Measurements from ENCODE around the gene GPNMB. TPM values are rescaled to one million over a fixed set of nuclear protein-coding genes. Genes with fewer than 3 reads are reported as not detected.

GPNMB gene
- total RNA-seq, 2 experiments from 2014 or later: 0.42 to 0.66 TPM

GRCh38 chr7:23275912-23276311 is 29.3 kb downstream of the GPNMB start:
- Mint-ChIP-seq H3K27ac (no peak overlapping the region), H3K36me3 (ENCODE audit: low read depth) (no peaks in the 10 kb centered on the region), H3K9me3 (ENCODE audit: low read depth) (no peaks in the 10 kb centered on the region), H3K4me3 (no peak overlapping the region), H3K27me3 (peaks cover 2% of the 10 kb centered on the region), H3K4me1 (peaks cover 8% of the 10 kb centered on the region)
- ChIA-PET POLR2A (no interaction called here), CTCF (interaction anchor here (0.6 to 2.0 kb wide), 8 partner anchors 13 to 253 kb away, joined by 3 to 7 read pairs (median 4); no protein-coding TSS in a partner anchor)
- intact Hi-C loops (cut with DNase I, micrococcal nuclease): loop anchor here in 1 of 2 experiments (2.0 to 5.0 kb wide), 2 partner anchors 81 to 256 kb away; partner anchors contain the start of gene TRA2A
- ATAC-seq (no peak), DNase-seq (no peak)

DNA sequence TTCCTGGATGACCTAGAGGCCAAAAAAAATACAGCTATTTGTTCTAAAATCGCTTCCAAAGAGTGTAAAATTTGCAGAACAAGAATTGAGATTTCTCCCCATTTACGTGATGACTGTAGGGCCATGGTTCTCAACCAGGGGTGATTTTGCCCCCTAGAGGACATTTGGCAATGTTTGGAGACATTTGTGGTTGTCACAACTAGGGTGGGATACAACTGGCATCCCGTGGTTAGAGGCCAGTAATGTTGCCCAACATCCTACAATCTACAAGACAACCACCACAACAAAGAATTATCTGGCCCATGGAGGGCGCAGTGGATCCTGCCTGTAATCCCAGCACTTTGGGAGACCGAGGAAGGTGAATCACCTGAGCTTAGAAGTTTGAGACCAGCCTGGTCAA is 29.8 kb downstream of the GPNMB start:
- H3K36me3 Mint-ChIP-seq (ENCODE audit: low read depth): no peaks in the 10 kb centered on the region
- DNase-seq: no peak
- H3K27me3 Mint-ChIP-seq: peaks cover 2% of the 10 kb centered on the region
- H3K9me3 Mint-ChIP-seq (ENCODE audit: low read depth): no peaks in the 10 kb centered on the region
- intact Hi-C loops (cut with DNase I, micrococcal nuclease): loop anchor here in 1 of 2 experiments (2.0 to 5.0 kb wide), 2 partner anchors 80 to 256 kb away; partner anchors contain the start of gene TRA2A
- CTCF ChIA-PET: interaction anchor here (0.9 to 2.0 kb wide), 7 partner anchors 13 to 253 kb away, joined by 3 to 7 read pairs (median 3); no protein-coding TSS in a partner anchor
- no peak overlapping the region for H3K27ac Mint-ChIP-seq
- peaks cover 8% of the 10 kb centered on the region for H3K4me1 Mint-ChIP-seq
- POLR2A ChIA-PET: no interaction called here
- no peak for ATAC-seq
- no peak overlapping the region for H3K4me3 Mint-ChIP-seq

DNA sequence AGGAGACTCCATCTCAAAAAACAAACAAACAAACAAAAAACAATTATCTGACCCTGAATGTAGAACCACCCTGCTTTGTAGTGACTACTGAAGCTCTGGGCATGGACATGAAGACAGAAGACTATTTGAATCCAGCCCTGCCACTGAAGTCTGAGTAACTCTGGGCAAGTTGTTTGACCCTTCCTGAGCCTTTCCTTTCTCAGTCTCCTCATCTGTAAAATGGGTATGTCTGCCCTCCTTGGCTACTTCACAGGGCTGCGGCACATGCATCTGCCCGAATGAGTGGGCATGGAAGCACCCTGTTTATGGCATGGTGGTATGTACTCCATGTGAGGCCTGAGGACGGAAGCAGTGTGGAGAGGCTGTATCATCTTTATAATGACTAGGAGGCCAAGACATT is 30.4 kb downstream of the GPNMB start:
- no peak overlapping the region for H3K27ac Mint-ChIP-seq
- ChIA-PET POLR2A (no interaction called here), CTCF (interaction anchor here (0.6 to 2.6 kb wide), 8 partner anchors 10 to 283 kb away, joined by 3 to 11 read pairs (median 4); no protein-coding TSS in a partner anchor)
- peaks cover 8% of the 10 kb centered on the region for H3K4me1 Mint-ChIP-seq
- H3K27me3 Mint-ChIP-seq: peaks cover 2% of the 10 kb centered on the region
- no peaks in the 10 kb centered on the region for H3K9me3 Mint-ChIP-seq (ENCODE audit: low read depth)
- H3K36me3 Mint-ChIP-seq (ENCODE audit: low read depth): no peaks in the 10 kb centered on the region
- DNase-seq (no peak), ATAC-seq (no peak)
- no peak overlapping the region for H3K4me3 Mint-ChIP-seq
- intact Hi-C loops (cut with DNase I, micrococcal nuclease): loop anchor here (1.0 to 5.0 kb wide), 5 partner anchors 22 to 270 kb away; partner anchors contain the start of genes MALSU1 (in 1 of the 2) and TRA2A (in 1 of the 2)

DNA sequence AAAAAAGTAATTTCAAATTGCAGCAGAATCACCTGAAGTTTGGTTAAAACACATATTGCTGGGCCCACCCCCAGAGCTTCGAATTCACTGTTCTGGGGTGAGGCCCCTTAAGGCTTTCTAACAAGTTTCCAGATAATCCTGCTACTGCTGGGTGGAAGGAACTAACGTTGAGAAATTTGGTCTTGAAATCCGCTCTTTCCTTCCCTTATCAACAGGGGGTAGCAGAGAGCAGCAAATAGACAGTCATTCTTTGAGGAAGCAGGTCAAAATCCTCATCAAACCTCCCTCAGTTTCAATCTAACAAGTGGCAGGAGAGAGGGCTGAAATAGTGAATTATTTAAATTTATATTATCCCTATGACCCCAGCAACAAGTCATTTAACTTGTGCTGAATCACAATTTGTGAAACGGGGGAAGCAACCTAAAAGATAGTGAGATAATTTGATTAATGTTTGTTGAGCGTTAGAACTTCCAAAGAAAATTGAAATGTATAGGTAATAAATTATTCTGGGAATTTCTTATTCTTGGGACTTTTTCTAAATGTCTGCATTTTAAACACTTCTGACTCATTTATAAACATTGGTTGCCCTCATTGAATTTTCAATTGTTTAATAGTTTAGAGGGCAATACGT is 30.9 kb downstream of the GPNMB start:
- H3K9me3 Mint-ChIP-seq (ENCODE audit: low read depth): no peaks in the 10 kb centered on the region
- peak; percentile 35 for DNase-seq
- H3K27ac Mint-ChIP-seq: no peak overlapping the region
- ChIA-PET POLR2A (no interaction called here), CTCF (interaction anchor here (0.6 to 2.6 kb wide), 13 partner anchors 9 to 432 kb away, joined by 3 to 11 read pairs (median 4); no protein-coding TSS in a partner anchor)
- intact Hi-C loops (cut with DNase I, micrococcal nuclease): loop anchor here (1.0 to 5.0 kb wide), 5 partner anchors 22 to 270 kb away; partner anchors contain the start of genes MALSU1 (in 1 of the 2) and TRA2A (in 1 of the 2)
- peaks cover 8% of the 10 kb centered on the region for H3K4me1 Mint-ChIP-seq
- H3K4me3 Mint-ChIP-seq: no peak overlapping the region
- H3K27me3 Mint-ChIP-seq: no peaks in the 10 kb centered on the region
- no peaks in the 10 kb centered on the region for H3K36me3 Mint-ChIP-seq (ENCODE audit: low read depth)
- ATAC-seq: peak; percentile 58

DNA sequence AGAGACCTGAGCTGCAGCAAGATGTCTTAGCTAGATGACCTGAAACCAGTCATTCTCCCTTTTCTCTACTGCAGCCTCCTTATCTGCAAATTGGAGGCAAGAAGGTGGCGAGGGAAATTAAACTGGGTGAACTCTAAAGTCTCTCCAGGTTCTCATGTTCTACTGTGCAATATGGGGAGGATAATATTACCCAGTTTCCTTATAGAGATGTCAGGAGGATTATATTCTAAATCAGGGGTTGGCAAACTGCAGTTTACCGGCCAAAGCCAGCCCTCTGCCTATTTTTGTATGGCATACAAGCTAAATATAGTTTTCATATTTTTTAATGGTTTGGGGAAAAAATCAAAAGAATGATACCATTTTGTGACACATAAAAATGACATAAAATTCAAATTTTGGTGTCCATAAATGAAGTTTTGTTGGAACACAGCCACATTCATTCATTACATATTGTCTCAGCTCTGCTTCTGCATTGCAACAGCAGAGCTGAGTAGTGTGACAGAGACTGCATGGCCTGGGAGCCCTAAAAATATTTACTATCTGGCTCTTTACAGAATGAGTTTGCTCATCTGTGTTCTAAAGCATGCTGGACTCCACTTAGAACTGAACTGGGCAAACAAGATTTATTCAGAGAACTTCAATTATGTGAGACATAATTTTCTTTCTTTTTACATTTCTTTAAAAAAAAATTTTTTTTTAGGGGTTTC is 33.4 kb downstream of the GPNMB start:
- Mint-ChIP-seq H3K27ac (no peak overlapping the region), H3K4me3 (no peak overlapping the region), H3K27me3 (no peaks in the 10 kb centered on the region), H3K4me1 (peaks cover 3% of the 10 kb centered on the region), H3K36me3 (ENCODE audit: low read depth) (no peaks in the 10 kb centered on the region), H3K9me3 (ENCODE audit: low read depth) (no peaks in the 10 kb centered on the region)
- DNase-seq (no peak), ATAC-seq (no peak)
- ChIA-PET CTCF (interaction anchor here (0.8 to 2.2 kb wide), 8 partner anchors 10 to 267 kb away, joined by 3 to 7 read pairs (median 4); no protein-coding TSS in a partner anchor), POLR2A (interaction anchor here (0.6 kb wide), 1 partner anchor 210 kb away, joined by 3 read pairs; no protein-coding TSS in a partner anchor)
- intact Hi-C loops (cut with DNase I, micrococcal nuclease): loop anchor here in 1 of 2 experiments (5.0 kb wide), 1 partner anchor 252 kb away; the partner anchor contains the start of gene TRA2A

DNA sequence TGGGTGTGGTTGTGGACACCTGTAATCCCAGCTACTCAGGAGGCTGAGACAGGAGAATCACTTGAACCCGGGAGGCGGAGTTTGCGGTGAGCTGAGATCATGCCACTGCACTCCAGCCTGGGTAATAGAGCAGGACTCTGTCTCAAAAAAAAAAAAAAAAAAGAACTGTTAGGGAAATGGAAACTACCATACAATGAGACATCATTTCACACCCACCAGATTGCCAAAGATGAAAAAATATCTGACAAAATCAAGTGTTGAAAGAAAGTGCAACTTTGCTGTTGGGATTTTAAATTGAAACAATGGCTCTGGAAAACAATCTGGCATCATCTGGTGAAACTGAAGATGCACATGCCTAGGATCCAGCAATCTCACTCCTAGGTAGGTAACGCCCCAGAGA is 36.5 kb downstream of the GPNMB start:
- H3K27ac Mint-ChIP-seq: no peak overlapping the region
- no peaks in the 10 kb centered on the region for H3K36me3 Mint-ChIP-seq (ENCODE audit: low read depth)
- peaks cover 8% of the 10 kb centered on the region for H3K4me1 Mint-ChIP-seq
- intact Hi-C loops (cut with DNase I, micrococcal nuclease): no loop called here
- ATAC-seq (peak; percentile 53), DNase-seq (no peak)
- ChIA-PET POLR2A (no interaction called here), CTCF (interaction anchor here (0.6 to 4.6 kb wide), 5 partner anchors 10 to 20 kb away, joined by 3 to 30 read pairs (median 3); no protein-coding TSS in a partner anchor)
- H3K4me3 Mint-ChIP-seq: no peak overlapping the region
- H3K9me3 Mint-ChIP-seq (ENCODE audit: low read depth): no peaks in the 10 kb centered on the region
- H3K27me3 Mint-ChIP-seq: no peaks in the 10 kb centered on the region

GRCh38 chr7:23284871-23285270 is 38.3 kb downstream of the GPNMB start:
- CTCF ChIA-PET: interaction anchor here (0.7 to 4.6 kb wide), 4 partner anchors 11 to 179 kb away, joined by 4 to 30 read pairs (median 4); no protein-coding TSS in a partner anchor
- POLR2A ChIA-PET: interaction anchor here (0.7 kb wide), 1 partner anchor 10 kb away, joined by 5 read pairs; no protein-coding TSS in a partner anchor
- DNase-seq (no peak), ATAC-seq (no peak)
- Mint-ChIP-seq H3K36me3 (ENCODE audit: low read depth) (no peaks in the 10 kb centered on the region), H3K27me3 (no peaks in the 10 kb centered on the region), H3K4me1 (peaks cover 13% of the 10 kb centered on the region), H3K4me3 (no peak overlapping the region), H3K9me3 (ENCODE audit: low read depth) (no peaks in the 10 kb centered on the region), H3K27ac (no peak overlapping the region)
- intact Hi-C loops (cut with DNase I, micrococcal nuclease): no loop called here

- ATAC-seq: no peak
Observed at GRCh38 chr7:23285657-23286646, 39.4 kb downstream of the GPNMB start.

DNA sequence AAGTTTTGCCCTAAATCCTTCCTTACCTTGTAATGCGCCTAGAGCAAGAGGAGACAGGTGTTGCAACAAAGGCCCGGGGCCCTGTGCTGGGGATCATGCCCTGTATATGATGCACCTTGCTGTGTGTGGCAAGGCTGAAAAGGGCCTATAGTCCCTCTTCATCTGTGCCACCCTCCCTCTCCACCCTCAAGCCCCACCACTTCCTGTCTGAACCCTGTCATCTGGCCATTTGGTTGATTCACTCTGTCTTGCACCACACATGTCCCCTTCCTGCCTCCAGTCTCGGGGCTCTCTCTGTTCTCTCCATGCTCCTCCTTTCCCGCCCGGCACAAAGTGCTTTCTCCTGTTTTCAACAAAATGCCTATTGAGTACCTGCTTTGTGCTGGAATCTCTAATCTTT is 41.0 kb downstream of the GPNMB start:
- ChIA-PET POLR2A (no interaction called here), CTCF (interaction anchor here (0.6 to 1.7 kb wide), 4 partner anchors 10 to 142 kb away, joined by 3 to 4 read pairs (median 3); no protein-coding TSS in a partner anchor)
- Mint-ChIP-seq H3K9me3 (ENCODE audit: low read depth) (no peaks in the 10 kb centered on the region), H3K27me3 (no peaks in the 10 kb centered on the region), H3K4me3 (no peak overlapping the region), H3K27ac (no peak overlapping the region), H3K4me1 (peaks cover 13% of the 10 kb centered on the region), H3K36me3 (ENCODE audit: low read depth) (no peaks in the 10 kb centered on the region)
- DNase-seq (peak; percentile 32), ATAC-seq (peak; percentile 69)
- intact Hi-C loops (cut with DNase I, micrococcal nuclease): no loop called here

More at GRCh38 chr7:23285657-23286646, 39.4 kb downstream of the GPNMB start:
- H3K36me3 Mint-ChIP-seq (ENCODE audit: low read depth): no peaks in the 10 kb centered on the region
- CTCF ChIA-PET: interaction anchor here (1.2 to 4.6 kb wide), 3 partner anchors 8 to 25 kb away, joined by 3 to 30 read pairs (median 4); no protein-coding TSS in a partner anchor
- H3K27me3 Mint-ChIP-seq: no peaks in the 10 kb centered on the region
- no peak for DNase-seq
- peaks cover 13% of the 10 kb centered on the region for H3K4me1 Mint-ChIP-seq
- no peak overlapping the region for H3K27ac Mint-ChIP-seq
- no peak overlapping the region for H3K4me3 Mint-ChIP-seq
- H3K9me3 Mint-ChIP-seq (ENCODE audit: low read depth): no peaks in the 10 kb centered on the region
- POLR2A ChIA-PET: no interaction called here
- intact Hi-C loops (cut with DNase I, micrococcal nuclease): no loop called here

GRCh38 chr7:23290993-23291392 is 44.4 kb downstream of the GPNMB start:
- Mint-ChIP-seq H3K4me3 (no peak overlapping the region), H3K36me3 (ENCODE audit: low read depth) (no peaks in the 10 kb centered on the region), H3K9me3 (ENCODE audit: low read depth) (no peaks in the 10 kb centered on the region), H3K4me1 (peaks cover 10% of the 10 kb centered on the region), H3K27ac (no peak overlapping the region), H3K27me3 (no peaks in the 10 kb centered on the region)
- intact Hi-C loops (cut with DNase I, micrococcal nuclease): no loop called here
- DNase-seq (no peak), ATAC-seq (no peak)
- CTCF ChIA-PET: interaction anchor here (0.7 to 1.7 kb wide), 4 partner anchors 11 to 18 kb away, joined by 4 to 8 read pairs (median 5); no protein-coding TSS in a partner anchor
- POLR2A ChIA-PET: no interaction called here

Measured in activated CD4-positive, alpha-beta T cell treated with anti-CD3 and anti-CD28 coated beads for 36 hours (primary cell).